ENCODE data around the gene JARID2. TPM values are rescaled to one million over a fixed set of nuclear protein-coding genes. Genes with fewer than 3 reads are reported as not detected.

The JARID2 gene
- total and polyA plus RNA-seq, 4 donors: 3.8 to 14.8 (median 12.0) TPM

- 73 to 87% methylated on average over 6 of the region's 6 CpGs for WGBS, 2 donors
- no peak for ATAC-seq (ENCODE audit: insufficient read depth, low FRiP score)
- H3K4me1 ChIP-seq (ENCODE audit: control insufficient read depth in 5 of 5, insufficient read depth in 5 of 5, low read length in 5 of 5): peaks cover 9 to 42% (median 28%) of the 10 kb centered on the region in 5 donors
Observed at GRCh38 chr6:15392182-15392581, 146.3 kb downstream of the JARID2 start.

GRCh38 chr6:15393605-15394004, 147.7 kb downstream of the JARID2 start:
- no peak overlapping the region for H3K9ac ChIP-seq (ENCODE audit: insufficient read depth in 1 of 2, low read length in 2 of 2)
- TF ChIP-seq, protein P1, sequence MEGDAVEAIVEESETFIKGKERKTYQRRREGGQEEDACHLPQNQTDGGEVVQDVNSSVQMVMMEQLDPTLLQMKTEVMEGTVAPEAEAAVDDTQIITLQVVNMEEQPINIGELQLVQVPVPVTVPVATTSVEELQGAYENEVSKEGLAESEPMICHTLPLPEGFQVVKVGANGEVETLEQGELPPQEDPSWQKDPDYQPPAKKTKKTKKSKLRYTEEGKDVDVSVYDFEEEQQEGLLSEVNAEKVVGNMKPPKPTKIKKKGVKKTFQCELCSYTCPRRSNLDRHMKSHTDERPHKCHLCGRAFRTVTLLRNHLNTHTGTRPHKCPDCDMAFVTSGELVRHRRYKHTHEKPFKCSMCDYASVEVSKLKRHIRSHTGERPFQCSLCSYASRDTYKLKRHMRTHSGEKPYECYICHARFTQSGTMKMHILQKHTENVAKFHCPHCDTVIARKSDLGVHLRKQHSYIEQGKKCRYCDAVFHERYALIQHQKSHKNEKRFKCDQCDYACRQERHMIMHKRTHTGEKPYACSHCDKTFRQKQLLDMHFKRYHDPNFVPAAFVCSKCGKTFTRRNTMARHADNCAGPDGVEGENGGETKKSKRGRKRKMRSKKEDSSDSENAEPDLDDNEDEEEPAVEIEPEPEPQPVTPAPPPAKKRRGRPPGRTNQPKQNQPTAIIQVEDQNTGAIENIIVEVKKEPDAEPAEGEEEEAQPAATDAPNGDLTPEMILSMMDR (IDR thresholded peaks at IDR 0.05; ENCODE audit: control extremely low read depth, extremely low read depth): no peak
- no peak overlapping the region for H3K27ac ChIP-seq (ENCODE audit: low read depth in 1 of 2, low read length in 1 of 2)
- H3K4me1 ChIP-seq (ENCODE audit: control insufficient read depth in 5 of 5, insufficient read depth in 5 of 5, low read length in 5 of 5): peaks cover 9 to 38% (median 27%) of the 10 kb centered on the region in 5 donors
- DNase-seq: no peak
- H3K27me3 ChIP-seq (ENCODE audit: control insufficient read depth in 3 of 3, insufficient read depth in 3 of 3, low read length in 2 of 3): no peaks in the 10 kb centered on the region
- no peaks in the 10 kb centered on the region for H3K9me3 ChIP-seq (ENCODE audit: control insufficient read depth in 4 of 4, insufficient read depth in 3 of 4, low read length in 3 of 4)
- 98% methylated on average over 7 of the region's 7 CpGs for WGBS, 2 donors
- ATAC-seq (ENCODE audit: insufficient read depth, low FRiP score): no peak
- no peak overlapping the region for H3K4me3 ChIP-seq
- peaks cover 0 to 3% (median 0%) of the 10 kb centered on the region in 4 donors for H3K36me3 ChIP-seq (ENCODE audit: control insufficient read depth in 4 of 4, insufficient read depth in 4 of 4, low read length in 4 of 4)

More at GRCh38 chr6:15392182-15392581, 146.3 kb downstream of the JARID2 start:
- Histone ChIP-seq H3K27me3 (ENCODE audit: control insufficient read depth in 3 of 3, insufficient read depth in 3 of 3, low read length in 2 of 3) (no peaks in the 10 kb centered on the region), H3K4me3 (no peak overlapping the region), H3K27ac (ENCODE audit: low read depth in 1 of 2, low read length in 1 of 2) (no peak overlapping the region), H3K9me3 (ENCODE audit: control insufficient read depth in 4 of 4, insufficient read depth in 3 of 4, low read length in 3 of 4) (no peaks in the 10 kb centered on the region), H3K36me3 (ENCODE audit: control insufficient read depth in 4 of 4, insufficient read depth in 4 of 4, low read length in 4 of 4) (peaks cover 0 to 3% (median 0%) of the 10 kb centered on the region in 4 donors), H3K9ac (ENCODE audit: insufficient read depth in 1 of 2, low read length in 2 of 2) (no peak overlapping the region)
- DNase-seq: no peak
- TF ChIP-seq, protein P1 (IDR thresholded peaks at IDR 0.05; ENCODE audit: control extremely low read depth, extremely low read depth): no peak

GRCh38 chr6:15395087-15395486, 149.2 kb downstream of the JARID2 start:
- no peak overlapping the region for H3K4me3 ChIP-seq
- H3K9me3 ChIP-seq (ENCODE audit: control insufficient read depth in 4 of 4, insufficient read depth in 3 of 4, low read length in 3 of 4): no peaks in the 10 kb centered on the region
- peaks cover 13 to 27% (median 18%) of the 10 kb centered on the region in 5 donors for H3K4me1 ChIP-seq (ENCODE audit: control insufficient read depth in 5 of 5, insufficient read depth in 5 of 5, low read length in 5 of 5)
- H3K9ac ChIP-seq (ENCODE audit: insufficient read depth in 1 of 2, low read length in 2 of 2): no peak overlapping the region
- H3K27me3 ChIP-seq (ENCODE audit: control insufficient read depth in 3 of 3, insufficient read depth in 3 of 3, low read length in 2 of 3): no peaks in the 10 kb centered on the region
- no peak overlapping the region for H3K27ac ChIP-seq (ENCODE audit: low read depth in 1 of 2, low read length in 1 of 2)
- H3K36me3 ChIP-seq (ENCODE audit: control insufficient read depth in 4 of 4, insufficient read depth in 4 of 4, low read length in 4 of 4): peaks cover 0 to 3% (median 0%) of the 10 kb centered on the region in 4 donors
- TF ChIP-seq, protein P1 (IDR thresholded peaks at IDR 0.05; ENCODE audit: control extremely low read depth, extremely low read depth): no peak
- WGBS, 2 donors: 84 to 89% methylated on average over 8 of the region's 8 CpGs
- ATAC-seq (ENCODE audit: insufficient read depth, low FRiP score) (no peak), DNase-seq (no peak)

DNA sequence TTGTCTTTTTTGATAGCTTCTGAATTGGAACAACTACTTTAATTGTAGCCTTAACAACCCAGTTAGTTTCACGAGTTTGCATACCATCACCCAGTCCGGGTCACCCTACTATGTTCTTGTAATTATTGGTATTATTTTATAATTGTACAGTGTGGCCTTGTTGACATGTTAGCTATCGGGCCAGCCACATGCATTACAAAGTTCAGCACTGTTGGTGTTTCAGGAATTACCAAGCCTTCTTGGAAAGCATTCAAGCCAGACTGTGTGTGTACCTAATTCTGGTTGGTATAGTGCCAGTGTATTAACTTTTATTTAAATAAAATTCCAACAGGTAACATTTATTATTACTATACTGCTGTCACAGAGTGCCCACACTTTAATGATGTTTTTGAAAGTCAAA, 150.9 kb downstream of the JARID2 start:
- peaks cover 0 to 1% (median 0%) of the 10 kb centered on the region in 4 donors for H3K9me3 ChIP-seq (ENCODE audit: control insufficient read depth in 4 of 4, insufficient read depth in 3 of 4, low read length in 3 of 4)
- no peak overlapping the region for H3K27ac ChIP-seq (ENCODE audit: low read depth in 1 of 2, low read length in 1 of 2)
- H3K4me1 ChIP-seq (ENCODE audit: control insufficient read depth in 5 of 5, insufficient read depth in 5 of 5, low read length in 5 of 5): peaks cover 11 to 24% (median 13%) of the 10 kb centered on the region in 5 donors
- DNase-seq (no peak), ATAC-seq (ENCODE audit: insufficient read depth, low FRiP score) (no peak)
- H3K36me3 ChIP-seq (ENCODE audit: control insufficient read depth in 4 of 4, insufficient read depth in 4 of 4, low read length in 4 of 4): peaks cover 0 to 3% (median 0%) of the 10 kb centered on the region in 4 donors
- no peak overlapping the region for H3K4me3 ChIP-seq
- H3K27me3 ChIP-seq (ENCODE audit: control insufficient read depth in 3 of 3, insufficient read depth in 3 of 3, low read length in 2 of 3): no peaks in the 10 kb centered on the region
- WGBS, 2 donors: 76 to 91% methylated on average over 3 of the region's 3 CpGs
- no peak overlapping the region for H3K9ac ChIP-seq (ENCODE audit: insufficient read depth in 1 of 2, low read length in 2 of 2)
- TF ChIP-seq, protein P1 (IDR thresholded peaks at IDR 0.05; ENCODE audit: control extremely low read depth, extremely low read depth): no peak
